Activated T-helper 2 cell treated with anti-CD3 and anti-CD28 coated beads, Interferon-gamma antibody, Interleukin-2, Interleukin-4, amounts not matched to agents 10 μg/mL and 5 μg/mL and 100 μg/mL, durations not matched to agents 14 hours and 24 hours and 36 hours (primary cell): ENCODE data around the gene PRPH2. TPM values are rescaled to one million over a fixed set of nuclear protein-coding genes. Genes with fewer than 3 reads are reported as not detected.
A peak's percentile ranks its signal among the peaks of the same experiment; 100 is the strongest.

ENCODE experiments used
- DNase-seq: peaks from one replicate; pipeline ENCODE4 v3.0.0; 2021; ENCODE audit warnings: low spot score
- H3K27ac Mint-ChIP-seq: one replicate; pipeline ENCODE4 v1.8.0; 2021; ENCODE audit warnings: mixed read lengths
- H3K27me3 Mint-ChIP-seq: one replicate; pipeline ENCODE4 v1.8.0; 2021; ENCODE audit warnings: low read depth, mixed read lengths
- H3K36me3 Mint-ChIP-seq: one replicate; pipeline ENCODE4 v1.8.0; 2021; ENCODE audit warnings: low read depth, mixed read lengths
- H3K4me1 Mint-ChIP-seq: one replicate; pipeline ENCODE4 v1.8.0; 2021; ENCODE audit warnings: low read depth, mixed read lengths
- H3K4me3 Mint-ChIP-seq: one replicate; pipeline ENCODE4 v1.8.0; 2021; ENCODE audit warnings: low read depth, mild to moderate bottlenecking, moderate library complexity, mixed read lengths
- H3K9me3 Mint-ChIP-seq: one replicate; pipeline ENCODE4 v1.8.0; 2021; ENCODE audit warnings: mixed read lengths
- intact Hi-C: fragments of 100-400 bp; cut with micrococcal nuclease; formaldehyde crosslinking; loops from one replicate; pipeline ENCODE4 v1.15.1; 2023
- total RNA-seq: library from RNA; stranded (reverse); gene quantifications from 2 replicates; pipeline ENCODE4 v1.2.3, GENCODE V29; 2022

The PRPH2 gene
- total RNA-seq, 1 donor from 2014 or later: not detected

- intact Hi-C loops: loop anchor here (2.0 kb wide), 1 partner anchor 171 kb away; no protein-coding TSS in a partner anchor
- no peak for DNase-seq
- Mint-ChIP-seq H3K9me3 (no peaks in the 10 kb centered on the region), H3K36me3 (no peaks in the 10 kb centered on the region), H3K27me3 (no peaks in the 10 kb centered on the region), H3K4me3 (peak overlapping the region; percentile 39), H3K4me1 (peaks cover 19% of the 10 kb centered on the region), H3K27ac (peak overlapping the region; percentile 63)
These were observed 5.2 kb upstream of the PRPH2 start for GRCh38 chr6:42727627-42728026.

- peak overlapping the region; percentile 98 for H3K27ac Mint-ChIP-seq
- intact Hi-C loops: loop anchor here (2.0 kb wide), 1 partner anchor 172 kb away; no protein-coding TSS in a partner anchor
- no peak for DNase-seq
These were observed 4.8 kb upstream of the PRPH2 start for GRCh38 chr6:42727087-42727611.

GRCh38 chr6:42726485-42727086 is 4.2 kb upstream of the PRPH2 start:
- H3K4me1 Mint-ChIP-seq: peaks cover 19% of the 10 kb centered on the region
- intact Hi-C loops: loop anchor here (1.0 to 2.0 kb wide), 5 partner anchors 20 to 172 kb away; partner anchors contain the start of genes RPL7L1 and TBCC
- peak overlapping the region; percentile 81 for H3K4me3 Mint-ChIP-seq
- peak overlapping the region; percentile 98 for H3K27ac Mint-ChIP-seq
- H3K27me3 Mint-ChIP-seq: peaks cover 6% of the 10 kb centered on the region
- no peaks in the 10 kb centered on the region for H3K36me3 Mint-ChIP-seq
- H3K9me3 Mint-ChIP-seq: no peaks in the 10 kb centered on the region
- DNase-seq: peak; percentile 61

More at GRCh38 chr6:42727087-42727611, 4.8 kb upstream of the PRPH2 start:
- Mint-ChIP-seq H3K4me3 (peak overlapping the region; percentile 81), H3K36me3 (no peaks in the 10 kb centered on the region), H3K4me1 (peaks cover 19% of the 10 kb centered on the region), H3K9me3 (no peaks in the 10 kb centered on the region), H3K27me3 (peaks cover under 1% of the 10 kb centered on the region)

GRCh38 chr6:42726026-42726425 is 3.6 kb upstream of the PRPH2 start:
- Mint-ChIP-seq H3K27me3 (peaks cover 6% of the 10 kb centered on the region), H3K36me3 (no peaks in the 10 kb centered on the region), H3K9me3 (no peaks in the 10 kb centered on the region), H3K4me1 (peaks cover 19% of the 10 kb centered on the region), H3K4me3 (no peak overlapping the region), H3K27ac (peak overlapping the region; percentile 98)
- intact Hi-C loops: loop anchor here (1.0 to 2.0 kb wide), 5 partner anchors 20 to 173 kb away; partner anchors contain the start of genes RPL7L1 and TBCC
- no peak for DNase-seq

- H3K36me3 Mint-ChIP-seq: no peaks in the 10 kb centered on the region
- H3K9me3 Mint-ChIP-seq: no peaks in the 10 kb centered on the region
- peaks cover 6% of the 10 kb centered on the region for H3K27me3 Mint-ChIP-seq
- peaks cover 19% of the 10 kb centered on the region for H3K4me1 Mint-ChIP-seq
- no peak overlapping the region for H3K27ac Mint-ChIP-seq
- no peak for DNase-seq
- intact Hi-C loops: no loop called here
- H3K4me3 Mint-ChIP-seq: no peak overlapping the region
These were observed 2.4 kb upstream of the PRPH2 start for GRCh38 chr6:42724825-42725224.

GRCh38 chr6:42720739-42721138 is 1.7 kb downstream of the PRPH2 start:
- H3K9me3 Mint-ChIP-seq: no peaks in the 10 kb centered on the region
- peaks cover 6% of the 10 kb centered on the region for H3K27me3 Mint-ChIP-seq
- DNase-seq: no peak
- no peak overlapping the region for H3K4me3 Mint-ChIP-seq
- peaks cover under 1% of the 10 kb centered on the region for H3K4me1 Mint-ChIP-seq
- H3K36me3 Mint-ChIP-seq: no peaks in the 10 kb centered on the region
- H3K27ac Mint-ChIP-seq: no peak overlapping the region
- intact Hi-C loops: no loop called here

GRCh38 chr6:42715871-42716270 is 6.5 kb downstream of the PRPH2 start:
- DNase-seq: no peak
- Mint-ChIP-seq H3K27ac (no peak overlapping the region), H3K4me1 (no peaks in the 10 kb centered on the region), H3K4me3 (no peak overlapping the region), H3K27me3 (peaks cover 4% of the 10 kb centered on the region), H3K36me3 (no peaks in the 10 kb centered on the region), H3K9me3 (peaks cover 11% of the 10 kb centered on the region)
- intact Hi-C loops: no loop called here

- H3K4me1 Mint-ChIP-seq: no peaks in the 10 kb centered on the region
- H3K4me3 Mint-ChIP-seq: no peak overlapping the region
- intact Hi-C loops: no loop called here
- H3K27ac Mint-ChIP-seq: no peak overlapping the region
- peaks cover 4% of the 10 kb centered on the region for H3K27me3 Mint-ChIP-seq
- H3K36me3 Mint-ChIP-seq: no peaks in the 10 kb centered on the region
- DNase-seq: no peak
- peaks cover 11% of the 10 kb centered on the region for H3K9me3 Mint-ChIP-seq
These were observed 8.2 kb downstream of the PRPH2 start for GRCh38 chr6:42714098-42714761.

- intact Hi-C loops: no loop called here
- no peak for DNase-seq
- Mint-ChIP-seq H3K4me3 (no peak overlapping the region), H3K4me1 (no peaks in the 10 kb centered on the region), H3K9me3 (peaks cover 11% of the 10 kb centered on the region), H3K27me3 (peaks cover 4% of the 10 kb centered on the region), H3K36me3 (no peaks in the 10 kb centered on the region), H3K27ac (no peak overlapping the region)
These were observed 10.5 kb downstream of the PRPH2 start for GRCh38 chr6:42711930-42712329.

- H3K36me3 Mint-ChIP-seq: no peaks in the 10 kb centered on the region
These were observed 12.1 kb downstream of the PRPH2 start for GRCh38 chr6:42710316-42710715.

GRCh38 chr6:42709871-42710270 is 12.5 kb downstream of the PRPH2 start:
- Mint-ChIP-seq H3K27ac (no peak overlapping the region), H3K9me3 (peaks cover 11% of the 10 kb centered on the region), H3K36me3 (no peaks in the 10 kb centered on the region), H3K4me3 (no peak overlapping the region), H3K27me3 (peaks cover 4% of the 10 kb centered on the region), H3K4me1 (no peaks in the 10 kb centered on the region)
- no peak for DNase-seq
- intact Hi-C loops: no loop called here

More at GRCh38 chr6:42710316-42710715, 12.1 kb downstream of the PRPH2 start:
- no peak overlapping the region for H3K27ac Mint-ChIP-seq
- no peaks in the 10 kb centered on the region for H3K4me1 Mint-ChIP-seq
- intact Hi-C loops: no loop called here
- peaks cover 4% of the 10 kb centered on the region for H3K27me3 Mint-ChIP-seq
- no peak overlapping the region for H3K4me3 Mint-ChIP-seq
- H3K9me3 Mint-ChIP-seq: peaks cover 11% of the 10 kb centered on the region
- DNase-seq: no peak

- Mint-ChIP-seq H3K4me3 (no peak overlapping the region), H3K36me3 (no peaks in the 10 kb centered on the region), H3K4me1 (no peaks in the 10 kb centered on the region), H3K27me3 (peaks cover 4% of the 10 kb centered on the region), H3K9me3 (peaks cover 11% of the 10 kb centered on the region), H3K27ac (no peak overlapping the region)
- intact Hi-C loops: no loop called here
- no peak for DNase-seq
These were observed 14.3 kb downstream of the PRPH2 start for GRCh38 chr6:42708096-42708495.

GRCh38 chr6:42707595-42707994 is 14.8 kb downstream of the PRPH2 start:
- Mint-ChIP-seq H3K4me1 (no peaks in the 10 kb centered on the region), H3K36me3 (no peaks in the 10 kb centered on the region), H3K27ac (no peak overlapping the region)

More at GRCh38 chr6:42707595-42707994, 14.8 kb downstream of the PRPH2 start:
- intact Hi-C loops: no loop called here
- DNase-seq: no peak
- H3K4me3 Mint-ChIP-seq: no peak overlapping the region
- H3K27me3 Mint-ChIP-seq: peaks cover 4% of the 10 kb centered on the region
- H3K9me3 Mint-ChIP-seq: peaks cover 10% of the 10 kb centered on the region
